ENCODE data around the gene HOXD9. TPM values are rescaled to one million over a fixed set of nuclear protein-coding genes. Genes with fewer than 3 reads are reported as not detected.

The HOXD9 gene
- total RNA-seq, 1 donor from 2014 or later: 0.56 TPM

- TF ChIP-seq CTCF (IDR thresholded peaks at IDR 0.05; ENCODE audit: unreplicated experiment): no peak
- Mint-ChIP-seq H3K27ac (ENCODE audit: unreplicated experiment) (no peak overlapping the region), H3K4me1 (ENCODE audit: unreplicated experiment) (peaks cover 29% of the 10 kb centered on the region), H3K36me3 (ENCODE audit: low read depth, unreplicated experiment) (peaks cover 11% of the 10 kb centered on the region), H3K4me3 (ENCODE audit: unreplicated experiment) (no peak overlapping the region), H3K27me3 (ENCODE audit: unreplicated experiment) (peaks cover 63% of the 10 kb centered on the region), H3K9me3 (ENCODE audit: unreplicated experiment) (no peaks in the 10 kb centered on the region)
- DNase-seq (ENCODE audit: low spot score): no peak
Measured at GRCh38 chr2:176146645-176147044, 24.1 kb downstream of the HOXD9 start.

GRCh38 chr2:176147210-176147799 is 24.8 kb downstream of the HOXD9 start:
- H3K4me3 Mint-ChIP-seq (ENCODE audit: unreplicated experiment): no peak overlapping the region
- DNase-seq (ENCODE audit: low spot score): no peak
- H3K9me3 Mint-ChIP-seq (ENCODE audit: unreplicated experiment): no peaks in the 10 kb centered on the region
- no peak for TF ChIP-seq CTCF (IDR thresholded peaks at IDR 0.05; ENCODE audit: unreplicated experiment)
- no peak overlapping the region for H3K27ac Mint-ChIP-seq (ENCODE audit: unreplicated experiment)
- H3K4me1 Mint-ChIP-seq (ENCODE audit: unreplicated experiment): peaks cover 29% of the 10 kb centered on the region
- H3K36me3 Mint-ChIP-seq (ENCODE audit: low read depth, unreplicated experiment): peaks cover 11% of the 10 kb centered on the region
- H3K27me3 Mint-ChIP-seq (ENCODE audit: unreplicated experiment): peaks cover 65% of the 10 kb centered on the region

GRCh38 chr2:176147800-176148496 is 25.4 kb downstream of the HOXD9 start:
- TF ChIP-seq CTCF (IDR thresholded peaks at IDR 0.05; ENCODE audit: unreplicated experiment): no peak
- no peak for DNase-seq (ENCODE audit: low spot score)
- peaks cover 29% of the 10 kb centered on the region for H3K4me1 Mint-ChIP-seq (ENCODE audit: unreplicated experiment)
- no peak overlapping the region for H3K27ac Mint-ChIP-seq (ENCODE audit: unreplicated experiment)
- peaks cover 11% of the 10 kb centered on the region for H3K36me3 Mint-ChIP-seq (ENCODE audit: low read depth, unreplicated experiment)
- H3K9me3 Mint-ChIP-seq (ENCODE audit: unreplicated experiment): no peaks in the 10 kb centered on the region
- H3K4me3 Mint-ChIP-seq (ENCODE audit: unreplicated experiment): no peak overlapping the region
- peaks cover 66% of the 10 kb centered on the region for H3K27me3 Mint-ChIP-seq (ENCODE audit: unreplicated experiment)

- H3K4me3 Mint-ChIP-seq (ENCODE audit: unreplicated experiment): no peak overlapping the region
- H3K27me3 Mint-ChIP-seq (ENCODE audit: unreplicated experiment): peaks cover 65% of the 10 kb centered on the region
- H3K27ac Mint-ChIP-seq (ENCODE audit: unreplicated experiment): no peak overlapping the region
- peaks cover 11% of the 10 kb centered on the region for H3K36me3 Mint-ChIP-seq (ENCODE audit: low read depth, unreplicated experiment)
- no peak for DNase-seq (ENCODE audit: low spot score)
- H3K9me3 Mint-ChIP-seq (ENCODE audit: unreplicated experiment): no peaks in the 10 kb centered on the region
- H3K4me1 Mint-ChIP-seq (ENCODE audit: unreplicated experiment): peaks cover 29% of the 10 kb centered on the region
- TF ChIP-seq CTCF (IDR thresholded peaks at IDR 0.05; ENCODE audit: unreplicated experiment): no peak
Measured at GRCh38 chr2:176148751-176149421, 26.4 kb downstream of the HOXD9 start.

- Mint-ChIP-seq H3K4me1 (ENCODE audit: unreplicated experiment) (peaks cover 29% of the 10 kb centered on the region), H3K27ac (ENCODE audit: unreplicated experiment) (no peak overlapping the region), H3K36me3 (ENCODE audit: low read depth, unreplicated experiment) (peaks cover 11% of the 10 kb centered on the region), H3K9me3 (ENCODE audit: unreplicated experiment) (no peaks in the 10 kb centered on the region), H3K4me3 (ENCODE audit: unreplicated experiment) (peak overlapping the region; percentile 1), H3K27me3 (ENCODE audit: unreplicated experiment) (peaks cover 63% of the 10 kb centered on the region)
- no peak for DNase-seq (ENCODE audit: low spot score)
- TF ChIP-seq CTCF (IDR thresholded peaks at IDR 0.05; ENCODE audit: unreplicated experiment): no peak
Measured at GRCh38 chr2:176149481-176149938, 27.0 kb downstream of the HOXD9 start.
